Stimulated activated CD4-positive, alpha-beta T cell treated with anti-CD3 and anti-CD28 coated beads, Interleukin-12 subunit alpha, Interleukin-12 subunit beta, amount 100 ng/mL, for 4 hours (primary cell): ENCODE results near the gene TIMM44.
"Not testable (repeated sequence)": the region's sequence is repeated elsewhere in the genome, so short reads cannot be mapped to it uniquely, and the experiment has no call there.

ENCODE experiments used
- DNase-seq: peaks from one replicate; pipeline ENCODE4 v3.0.0-alpha.2; 2020

The TIMM44 gene

GRCh38 chr19:7924241-7924640 lies 19.2 kb downstream of the TIMM44 start:
- DNase-seq, result no peak

DNA sequence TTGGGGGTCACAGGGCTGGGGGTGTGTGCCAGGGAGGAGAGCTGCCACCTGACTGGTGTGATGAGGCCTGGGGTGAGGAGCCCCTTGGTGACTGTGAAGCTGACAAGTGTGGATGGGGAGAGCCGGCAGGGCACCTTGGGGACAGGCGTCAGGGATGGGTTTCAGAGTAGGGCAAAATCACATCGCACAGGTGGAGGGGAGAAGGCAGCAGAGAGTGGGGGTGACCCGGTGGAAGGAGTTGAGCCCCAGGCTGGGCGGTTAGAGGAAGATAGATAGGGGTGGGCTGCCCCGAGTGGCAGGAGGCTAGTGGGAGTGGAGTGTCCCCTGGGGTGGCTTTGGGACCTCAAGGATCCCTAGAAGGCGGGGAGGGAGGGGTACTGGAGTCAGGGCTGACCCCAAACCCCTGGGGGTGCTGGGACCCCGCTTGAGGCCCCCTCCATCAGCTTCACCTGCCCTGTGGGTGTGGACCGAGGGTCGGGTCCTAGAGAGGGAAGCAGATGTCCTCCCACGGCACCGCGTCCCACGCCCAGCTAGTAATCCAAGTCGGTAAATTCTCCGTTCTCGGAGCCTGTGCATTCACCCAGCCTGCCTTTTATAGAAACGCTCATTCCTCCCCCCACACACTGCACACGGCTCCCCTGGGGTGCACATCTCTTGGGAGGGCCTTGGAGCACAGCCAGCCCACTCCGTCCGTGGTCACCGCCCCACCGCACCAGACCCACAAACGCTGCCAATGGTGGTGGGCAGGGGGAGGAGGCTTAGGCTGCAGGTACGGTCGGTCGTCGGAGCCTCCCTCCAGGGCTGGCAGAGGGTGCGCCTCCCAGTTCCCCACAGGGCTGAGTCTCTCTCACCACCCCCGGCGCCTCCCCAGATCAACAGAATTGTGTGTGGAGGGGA lies 19.9 kb downstream of the TIMM44 start:
- DNase-seq, result no peak

- no peak for DNase-seq
Measured at GRCh38 chr19:7922836-7923195, 20.6 kb downstream of the TIMM44 start.

DNA sequence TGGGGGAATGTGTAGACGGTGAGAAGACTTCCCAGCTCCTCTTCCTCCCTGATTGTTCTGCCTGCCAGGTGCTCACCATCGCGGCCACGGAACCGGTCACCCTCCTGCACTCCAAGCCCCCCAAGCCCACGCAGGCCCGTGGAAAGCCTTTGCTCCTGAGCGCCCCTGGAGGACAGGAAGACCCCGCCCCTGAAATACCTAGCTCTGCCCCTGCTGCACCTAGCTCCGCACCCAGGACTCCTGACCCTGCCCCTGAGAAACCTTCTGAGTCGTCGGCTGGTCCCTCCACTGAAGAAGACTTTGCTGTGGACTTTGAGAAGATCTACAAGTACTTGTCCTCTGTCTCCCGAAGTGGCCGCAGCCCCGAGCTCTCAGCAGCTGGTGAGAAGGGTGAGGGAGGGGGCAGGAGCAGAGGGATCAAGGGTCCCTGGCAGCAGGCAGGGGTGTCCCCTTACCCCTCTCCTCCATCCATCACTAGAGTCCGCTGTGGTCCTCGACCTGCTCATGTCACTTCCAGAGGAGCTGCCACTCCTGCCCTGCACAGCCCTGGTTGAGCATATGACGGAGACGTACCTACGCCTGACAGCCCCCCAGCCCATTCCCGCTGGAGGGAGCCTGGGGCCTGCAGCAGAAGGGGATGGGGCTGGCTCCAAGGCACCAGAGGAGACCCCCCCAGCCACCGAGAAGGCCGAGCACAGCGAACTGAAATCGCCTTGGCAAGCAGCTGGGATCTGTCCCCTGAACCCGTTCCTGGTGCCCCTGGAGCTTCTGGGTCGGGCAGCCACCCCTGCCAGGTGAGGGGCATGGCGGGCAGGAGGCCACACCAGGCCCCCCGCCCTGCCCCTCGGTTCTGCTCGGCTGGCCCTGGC lies 21.3 kb downstream of the TIMM44 start:
- DNase-seq, result no peak

- no peak for DNase-seq
Measured at GRCh38 chr19:7921302-7921966, 22.0 kb downstream of the TIMM44 start.

DNA sequence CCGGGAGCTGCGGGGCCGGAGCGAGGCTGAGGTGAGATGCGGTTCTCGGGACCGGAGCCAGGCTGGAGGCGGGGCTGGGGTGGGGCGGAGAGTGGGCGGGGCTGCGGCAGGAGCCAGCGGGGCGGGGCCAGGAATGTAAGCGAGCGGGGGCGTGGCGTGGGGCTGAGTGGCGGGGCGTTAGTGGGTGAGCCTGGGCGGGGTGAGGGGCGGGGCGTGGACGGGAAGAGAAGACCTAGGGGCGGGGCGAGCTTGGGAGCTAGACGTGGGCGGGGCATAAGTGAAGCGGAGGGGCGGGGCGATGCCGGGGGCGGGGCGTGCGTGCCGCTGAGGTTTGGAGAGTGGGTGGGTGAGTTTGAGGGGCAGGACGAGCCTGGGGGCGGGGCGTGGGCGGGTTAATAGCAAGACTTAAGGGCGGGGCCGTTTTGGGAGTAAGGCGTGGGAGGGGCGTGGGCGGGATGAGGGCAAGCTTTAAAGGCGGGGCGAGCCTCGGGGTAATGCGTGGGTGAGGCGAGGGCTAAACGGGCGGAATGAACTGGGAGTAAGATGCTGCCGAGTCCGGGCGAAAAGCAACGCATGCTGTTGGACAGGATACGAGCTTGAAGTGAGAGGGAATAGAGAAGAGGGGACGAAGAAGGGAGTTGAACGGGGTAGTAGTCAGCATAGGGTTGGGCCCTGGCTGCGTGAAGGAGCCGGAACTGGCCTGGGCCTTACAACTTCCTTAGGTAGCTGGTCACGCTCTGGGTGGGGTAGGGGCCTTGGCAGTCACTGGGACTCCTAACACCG lies 22.8 kb downstream of the TIMM44 start:
- peak; percentile 100 for DNase-seq

- peak; percentile 95 for DNase-seq
Measured at GRCh38 chr19:7919610-7920518, 23.6 kb downstream of the TIMM44 start, which contains the start of gene SNAPC2. Gene SNAPC2, plus strand, starts transcription at chr19:7920338. Its CDS starts 29 bp downstream, at chr19:7920367.

GRCh38 chr19:7918615-7919421 lies 24.6 kb downstream of the TIMM44 start:
- no peak for DNase-seq

DNA sequence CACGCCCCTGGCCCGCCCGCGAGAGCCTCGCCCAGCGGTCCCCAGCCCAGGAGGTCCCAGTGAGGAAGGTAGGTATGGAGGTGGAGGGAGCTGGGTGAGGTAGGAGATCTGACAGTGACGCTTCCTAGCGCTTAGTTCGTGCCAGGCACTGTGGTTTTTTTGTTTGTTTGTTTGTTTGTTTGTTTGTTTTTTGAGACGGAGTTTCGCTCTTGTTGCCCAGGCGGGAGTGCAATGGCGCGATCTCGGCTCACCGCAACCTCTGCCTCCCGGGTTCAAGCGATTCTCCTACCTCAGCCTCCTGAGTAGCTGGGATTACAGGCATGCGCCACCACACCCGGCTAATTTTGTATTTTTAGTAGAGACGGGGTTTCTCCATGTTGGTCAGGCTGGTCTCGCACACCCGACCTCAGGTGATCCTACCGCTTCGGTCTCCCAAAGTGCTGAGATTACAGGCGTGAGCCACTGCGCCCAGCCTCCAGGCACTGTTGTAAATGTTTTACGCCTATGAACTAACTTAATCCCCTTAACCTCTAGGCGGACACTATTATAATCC lies 25.3 kb downstream of the TIMM44 start:
- not testable (repeated sequence) for DNase-seq

DNA sequence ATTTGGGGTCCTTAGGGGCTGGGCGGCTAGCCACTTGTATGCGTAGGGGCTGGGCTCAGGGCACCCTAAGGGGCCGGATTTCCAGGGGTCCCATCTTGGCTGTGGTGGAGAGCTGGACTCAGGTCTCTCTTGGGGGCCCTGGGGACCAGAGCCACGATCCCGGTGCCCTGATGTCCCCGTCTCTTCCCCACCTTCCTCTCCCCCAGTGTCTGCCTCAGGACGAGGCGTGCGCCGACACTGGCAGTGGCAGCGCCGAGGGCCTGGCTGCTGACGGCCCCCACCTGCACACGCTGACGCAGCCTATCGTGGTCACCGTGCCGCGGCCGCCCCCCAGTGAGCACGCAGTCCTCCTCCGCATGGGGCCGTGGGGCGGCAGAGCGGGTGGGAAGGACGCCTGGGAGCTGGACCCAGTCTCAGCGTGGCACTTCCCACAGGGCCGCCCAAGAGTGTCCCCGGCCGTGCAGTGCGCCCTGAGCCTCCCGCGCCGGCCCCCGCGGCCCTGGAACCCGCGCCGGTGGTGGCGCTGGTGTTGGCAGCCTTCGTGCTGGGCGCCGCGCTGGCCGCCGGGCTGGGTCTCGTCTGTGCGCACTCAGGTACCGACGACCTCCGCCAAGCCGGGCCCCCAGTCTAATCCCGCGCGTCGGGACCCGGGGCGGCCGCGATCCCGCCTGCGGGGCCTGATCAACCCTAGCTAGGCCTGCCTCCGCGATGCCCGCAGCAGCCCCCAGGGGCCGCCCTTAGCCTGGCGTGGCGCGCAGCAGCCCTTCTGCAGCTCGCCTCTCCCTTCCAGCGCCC lies 26.0 kb downstream of the TIMM44 start:
- DNase-seq, result peak; percentile 60

DNA sequence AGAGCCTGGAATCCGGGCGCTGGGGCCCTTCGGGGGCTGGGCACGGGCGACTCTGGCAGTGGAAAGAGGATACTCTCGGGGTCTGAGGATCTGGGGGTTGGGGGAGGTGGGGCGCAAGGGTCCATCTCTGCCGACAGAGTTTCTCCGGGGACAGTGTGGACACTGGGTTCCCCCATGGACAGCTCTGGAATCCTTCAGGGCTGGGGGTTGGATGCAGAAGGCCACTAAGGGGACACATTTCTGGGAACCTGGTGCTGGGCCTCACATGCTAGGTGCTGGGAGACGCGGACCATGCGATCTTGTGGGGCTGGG lies 26.6 kb downstream of the TIMM44 start:
- DNase-seq, result no peak

- peak; percentile 53 for DNase-seq
Measured at GRCh38 chr19:7916103-7916954, 27.1 kb downstream of the TIMM44 start.

- no peak for DNase-seq
Measured at GRCh38 chr19:7915250-7916102, 28.0 kb downstream of the TIMM44 start.

GRCh38 chr19:7914598-7915045 lies 28.8 kb downstream of the TIMM44 start, which contains the start of gene TGFBR3L:
Gene TGFBR3L, plus strand, starts transcription at chr19:7914830.
- no peak for DNase-seq

- no peak for DNase-seq
Measured at GRCh38 chr19:7914099-7914498, 29.4 kb downstream of the TIMM44 start.

- no peak for DNase-seq
Measured at GRCh38 chr19:7913652-7914051, 29.8 kb downstream of the TIMM44 start.
